Breast epithelium (tissue), 4 donors: Measurements from ENCODE around the gene ACOT13. TPM values are rescaled to one million over a fixed set of nuclear protein-coding genes. Genes with fewer than 3 reads are reported as not detected.
"Not testable (repeated sequence)": the region's sequence is repeated elsewhere in the genome, so short reads cannot be mapped to it uniquely, and the experiment has no call there.

Experiments
- DNase-seq, 2 donors: peaks; one replicate each; pipeline ENCODE4 v3.0.0-alpha.2; 2019; ENCODE audit warnings: low spot score in 2 of 2
- H3K27ac ChIP-seq, 2 donors: fragments of 200-600 bp; sonication (generic) in 1 of 2; one replicate each; pipeline ENCODE4 v1.5.1; 2016 to 2019; ENCODE audit warnings: mild to moderate bottlenecking in 1 of 2
- H3K27me3 ChIP-seq, 2 donors: fragments of 200-600 bp; sonication (generic) in 1 of 2; one replicate each; pipeline versions ENCODE4 v1.5.1 to v1.6.0; 2017 to 2019; ENCODE audit warnings: control low read depth in 1 of 2, mild to moderate bottlenecking in 1 of 2
- H3K36me3 ChIP-seq: fragments of 200-600 bp; one replicate; pipeline ENCODE4 v1.5.1; 2019
- H3K4me1 ChIP-seq, 2 donors: fragments of 200-600 bp; sonication (generic); one replicate each; pipeline ENCODE4 v1.5.1; 2016 to 2019; ENCODE audit warnings: control low read depth in 1 of 2
- H3K4me3 ChIP-seq, 3 donors: fragments of 200-600 bp; sonication (generic); 1 replicate in 2 of 3; 2 replicates in 1 of 3; pipeline ENCODE4 v1.5.1; 2016 to 2019; ENCODE audit warnings: mild to moderate bottlenecking in 3 of 3, moderate library complexity in 2 of 3
- H3K9me3 ChIP-seq, 2 donors: fragments of 200-600 bp; sonication (generic) in 1 of 2; one replicate each; pipeline ENCODE4 v1.5.1; 2016 to 2019; ENCODE audit warnings: control low read depth in 1 of 2
- POLR2A ChIP-seq: fragments of 450-650 bp; IDR thresholded peaks from one replicate; pipeline ENCODE4 v1.6.1; 2016; ENCODE audit warnings: antibody characterized with exemption, mild to moderate bottlenecking, moderate library complexity
- POLR2AphosphoS5 ChIP-seq, 3 donors: sonication (generic); formaldehyde crosslinking; IDR thresholded peaks; one replicate each; pipeline ENCODE4 v1.6.1; 2017; ENCODE audit warnings: antibody characterized with exemption in 3 of 3
- intact Hi-C: fragments of 100-400 bp; cut with DNase I; formaldehyde crosslinking; loops from one replicate; pipeline ENCODE4 v1.15.1; 2023; ENCODE audit warnings: low total_unique reads
- total RNA-seq, 3 donors: library from RNA; depleted of rRNA; stranded (reverse); fragments of >200 nt; gene quantifications; one replicate each; pipeline ENCODE4 v1.1.0, GENCODE V29; 2016
- TF ChIP-seq, protein P1 (sequence below), 3 donors: fragments of 450-650 bp; IDR thresholded peaks; one replicate each; pipeline ENCODE4 v1.5.1; 2016 to 2017; ENCODE audit warnings: antibody characterized with exemption in 3 of 3, mild to moderate bottlenecking in 3 of 3, moderate library complexity in 3 of 3

ACOT13 gene
- total RNA-seq, 3 donors from 2014 or later: 6.3 to 12.0 (median 8.2) TPM

GRCh38 chr6:24662236-24662635 lies 4.6 kb upstream of the ACOT13 start:
- H3K27me3 ChIP-seq: no peaks in the 10 kb centered on the region
- H3K4me3 ChIP-seq: no peak overlapping the region
- no peaks in the 10 kb centered on the region for H3K36me3 ChIP-seq
- no peaks in the 10 kb centered on the region for H3K4me1 ChIP-seq
- intact Hi-C loops: no loop called here
- H3K27ac ChIP-seq: no peak overlapping the region
- no peak for DNase-seq
- no peaks in the 10 kb centered on the region for H3K9me3 ChIP-seq
- TF ChIP-seq POLR2A: no peak

- H3K27me3 ChIP-seq: no peaks in the 10 kb centered on the region
- no peaks in the 10 kb centered on the region for H3K36me3 ChIP-seq
- no peak overlapping the region for H3K4me3 ChIP-seq
- DNase-seq: no peak
- TF ChIP-seq, protein P1, sequence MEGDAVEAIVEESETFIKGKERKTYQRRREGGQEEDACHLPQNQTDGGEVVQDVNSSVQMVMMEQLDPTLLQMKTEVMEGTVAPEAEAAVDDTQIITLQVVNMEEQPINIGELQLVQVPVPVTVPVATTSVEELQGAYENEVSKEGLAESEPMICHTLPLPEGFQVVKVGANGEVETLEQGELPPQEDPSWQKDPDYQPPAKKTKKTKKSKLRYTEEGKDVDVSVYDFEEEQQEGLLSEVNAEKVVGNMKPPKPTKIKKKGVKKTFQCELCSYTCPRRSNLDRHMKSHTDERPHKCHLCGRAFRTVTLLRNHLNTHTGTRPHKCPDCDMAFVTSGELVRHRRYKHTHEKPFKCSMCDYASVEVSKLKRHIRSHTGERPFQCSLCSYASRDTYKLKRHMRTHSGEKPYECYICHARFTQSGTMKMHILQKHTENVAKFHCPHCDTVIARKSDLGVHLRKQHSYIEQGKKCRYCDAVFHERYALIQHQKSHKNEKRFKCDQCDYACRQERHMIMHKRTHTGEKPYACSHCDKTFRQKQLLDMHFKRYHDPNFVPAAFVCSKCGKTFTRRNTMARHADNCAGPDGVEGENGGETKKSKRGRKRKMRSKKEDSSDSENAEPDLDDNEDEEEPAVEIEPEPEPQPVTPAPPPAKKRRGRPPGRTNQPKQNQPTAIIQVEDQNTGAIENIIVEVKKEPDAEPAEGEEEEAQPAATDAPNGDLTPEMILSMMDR (IDR thresholded peaks at IDR 0.05): no peak
- TF ChIP-seq POLR2AphosphoS5 (IDR thresholded peaks at IDR 0.05) (no peak), POLR2A (no peak)
- no peaks in the 10 kb centered on the region for H3K9me3 ChIP-seq
- H3K27ac ChIP-seq: no peak overlapping the region
- no peaks in the 10 kb centered on the region for H3K4me1 ChIP-seq
- intact Hi-C loops: no loop called here
These were observed 3.7 kb upstream of the ACOT13 start for GRCh38 chr6:24663189-24663588.

GRCh38 chr6:24664046-24664987 lies 2.6 kb upstream of the ACOT13 start:
- no peaks in the 10 kb centered on the region for H3K9me3 ChIP-seq
- intact Hi-C loops: no loop called here
- H3K27ac ChIP-seq: no peak overlapping the region
- no peaks in the 10 kb centered on the region for H3K27me3 ChIP-seq
- no peak overlapping the region for H3K4me3 ChIP-seq
- H3K36me3 ChIP-seq: no peaks in the 10 kb centered on the region
- DNase-seq: no peak
- H3K4me1 ChIP-seq: no peaks in the 10 kb centered on the region
- TF ChIP-seq, protein P1 (IDR thresholded peaks at IDR 0.05): no peak
- TF ChIP-seq POLR2A (no peak), POLR2AphosphoS5 (IDR thresholded peaks at IDR 0.05) (no peak)

- Histone ChIP-seq H3K36me3 (no peaks in the 10 kb centered on the region), H3K27ac (peak overlapping the region; percentile 93), H3K9me3 (peaks cover 0 to 12% of the 10 kb centered on the region in 2 donors), H3K4me3 (peak overlapping the region; percentile 87 to 92 (median 92)), H3K4me1 (no peaks in the 10 kb centered on the region), H3K27me3 (no peaks in the 10 kb centered on the region)
- DNase-seq: no peak
- TF ChIP-seq POLR2A (no peak), POLR2AphosphoS5 (IDR thresholded peaks at IDR 0.05) (no peak)
- TF ChIP-seq, protein P1 (IDR thresholded peaks at IDR 0.05): no peak
- intact Hi-C loops: no loop called here
These were observed 708 bp upstream of the ACOT13 start for GRCh38 chr6:24666097-24666640.

GRCh38 chr6:24667378-24667803 lies 514 bp downstream of the ACOT13 start:
- H3K9me3 ChIP-seq: peaks cover 0 to 15% of the 10 kb centered on the region in 2 donors
- no peaks in the 10 kb centered on the region for H3K4me1 ChIP-seq
- TF ChIP-seq POLR2AphosphoS5 (IDR thresholded peaks at IDR 0.05) (no peak), POLR2A (no peak)
- TF ChIP-seq, protein P1 (IDR thresholded peaks at IDR 0.05): no peak
- H3K4me3 ChIP-seq: peak overlapping the region; percentile 87 to 92 (median 92)
- intact Hi-C loops: no loop called here
- H3K27me3 ChIP-seq: no peaks in the 10 kb centered on the region
- no peaks in the 10 kb centered on the region for H3K36me3 ChIP-seq
- DNase-seq: no peak
- peak overlapping the region; percentile 93 for H3K27ac ChIP-seq

GRCh38 chr6:24668066-24668996 lies 1.5 kb downstream of the ACOT13 start:
- peaks cover 0 to 15% of the 10 kb centered on the region in 2 donors for H3K9me3 ChIP-seq
- peak overlapping the region in 2 of 3 donors; percentile 87 to 92 for H3K4me3 ChIP-seq
- H3K27ac ChIP-seq: peak overlapping the region in 1 of 2 donors; percentile 93
- H3K27me3 ChIP-seq, DNase-seq, H3K36me3 ChIP-seq, intact Hi-C loops, H3K4me1 ChIP-seq: not testable (repeated sequence)
